Stimulated activated CD8-positive, alpha-beta memory T cell treated with anti-CD3 and anti-CD28 coated beads, Interleukin-7, amount 100 ng/mL, for 1 hour (primary cell): ENCODE data around the gene GID4.

Experiments used
- DNase-seq, 2 donors: peaks; one replicate each; pipeline ENCODE4 v3.0.0-alpha.2; 2020; ENCODE audit warnings: low read depth in 2 of 2

GID4 gene

DNA sequence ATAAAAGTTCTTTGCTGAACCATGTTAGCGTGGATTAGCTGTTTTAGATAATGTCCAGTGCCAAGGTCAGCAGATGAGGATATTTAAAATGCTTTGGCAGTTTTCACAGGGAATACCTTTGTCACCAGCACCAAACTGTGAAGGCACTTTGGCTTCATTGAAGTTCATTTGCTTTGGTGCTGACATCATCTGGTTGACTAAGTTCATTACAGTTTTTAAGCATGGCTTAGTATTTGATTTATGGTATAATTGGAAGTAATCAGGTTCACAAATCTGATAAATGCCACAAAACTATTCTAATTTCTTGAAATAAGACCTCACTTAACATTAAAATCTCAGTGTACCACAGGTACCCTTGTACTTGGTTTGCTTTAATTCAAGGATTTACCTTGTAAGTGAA, 4.3 kb downstream of the GID4 start:
- DNase-seq: no peak

DNA sequence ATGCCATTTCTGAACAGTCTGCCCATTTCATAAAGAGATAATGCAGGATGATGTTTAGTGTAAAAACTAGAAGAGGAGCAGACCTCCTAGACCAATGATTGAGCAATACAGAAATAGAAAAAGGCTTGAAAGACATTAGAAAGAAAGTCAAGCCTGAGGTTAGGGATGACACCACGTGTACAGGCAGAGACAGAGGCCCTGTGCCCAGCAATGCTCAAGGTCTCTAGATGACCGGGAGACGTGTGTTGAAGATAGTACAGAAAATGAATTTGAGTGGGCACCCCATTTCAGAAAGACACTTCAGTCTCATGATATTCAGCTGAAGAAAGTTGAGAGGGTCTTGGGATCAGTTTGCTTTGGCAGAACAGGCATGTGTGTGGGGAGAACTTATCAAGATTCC, 5.4 kb downstream of the GID4 start:
- DNase-seq: no peak

- no peak for DNase-seq
These were observed 6.6 kb downstream of the GID4 start for GRCh38 chr17:18045691-18046350.

GRCh38 chr17:18055597-18055996, 16.4 kb downstream of the GID4 start:
- DNase-seq: no peak

DNA sequence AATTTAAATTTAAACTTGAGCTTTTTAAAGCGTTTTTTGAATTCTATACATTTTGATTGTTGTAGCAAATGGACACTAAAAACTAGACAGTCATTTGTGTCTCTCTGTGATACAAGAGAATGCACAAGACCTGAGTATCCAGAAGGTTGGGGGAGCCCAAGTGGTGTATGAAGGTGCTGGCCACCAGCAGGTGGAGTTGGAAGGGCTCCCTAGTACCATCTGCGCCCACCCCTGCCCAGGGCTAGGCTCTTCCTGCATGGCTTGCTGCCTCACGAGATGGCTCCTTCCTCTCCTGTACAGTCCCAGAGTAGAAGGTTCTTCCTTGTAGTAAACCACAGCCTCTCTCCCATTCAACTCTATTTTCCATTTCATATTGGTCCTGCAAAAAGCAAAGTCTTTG, 17.0 kb downstream of the GID4 start:
- no peak for DNase-seq

DNA sequence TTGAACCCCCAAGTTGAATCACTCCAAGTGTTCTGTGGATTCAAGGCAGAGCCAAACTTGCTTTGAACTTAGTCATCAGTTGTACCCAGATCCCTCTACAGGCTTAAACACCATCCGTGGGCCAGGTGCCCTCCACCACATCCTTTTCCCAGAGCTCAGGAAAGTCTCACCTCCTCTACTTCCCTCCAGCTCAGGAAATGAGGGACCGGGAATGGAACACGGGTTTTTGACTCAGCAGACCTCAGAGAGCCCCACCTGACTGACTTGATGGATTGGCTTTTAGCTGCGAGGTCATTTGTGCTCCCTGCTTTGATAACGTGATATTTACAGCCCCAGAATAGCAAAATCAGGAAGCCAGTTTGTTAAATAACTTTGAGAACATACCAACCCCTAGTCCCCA, 20.1 kb downstream of the GID4 start:
- no peak for DNase-seq

DNA sequence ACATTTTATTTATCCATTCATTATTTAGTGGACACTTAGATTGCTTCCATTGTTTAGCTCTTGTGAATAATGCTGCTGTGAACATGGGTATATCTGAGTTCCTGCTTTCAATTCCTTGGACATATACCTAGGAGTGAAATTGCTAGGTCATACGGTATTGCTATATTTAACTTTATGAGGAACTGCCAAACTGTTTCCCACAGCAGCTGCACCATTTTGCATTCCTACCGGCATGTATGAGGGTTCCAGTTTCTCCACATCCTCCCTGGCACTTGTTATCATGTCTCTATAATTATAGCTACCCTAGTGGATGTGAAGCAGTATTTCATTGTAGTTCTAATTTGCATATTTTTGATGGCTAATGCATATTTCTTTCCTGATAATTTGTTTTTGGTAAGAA, 24.8 kb downstream of the GID4 start:
- no peak for DNase-seq

DNA sequence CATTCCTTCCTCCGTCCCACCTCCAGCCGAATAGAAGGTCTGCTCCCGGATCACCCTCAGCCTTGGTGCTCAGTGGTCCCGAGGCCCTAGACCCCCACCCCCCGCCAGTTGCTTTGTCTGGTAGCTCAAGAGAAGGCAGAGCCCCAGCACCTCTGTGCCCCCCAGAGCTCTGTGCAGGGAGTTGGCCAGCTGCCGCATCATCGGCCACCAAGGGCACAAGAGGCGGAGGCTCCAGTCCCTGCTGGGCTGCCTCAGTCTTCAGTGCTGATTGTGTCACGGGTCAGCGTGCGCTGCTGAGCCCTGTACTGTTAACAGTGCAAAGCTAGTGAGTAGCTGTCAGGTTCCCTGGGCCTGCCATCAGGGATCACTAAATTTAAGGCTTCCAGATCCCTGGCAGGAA, 26.3 kb downstream of the GID4 start:
- DNase-seq: no peak

GRCh38 chr17:18066866-18067265, 27.7 kb downstream of the GID4 start:
- no peak for DNase-seq

- DNase-seq: no peak
These were observed 29.9 kb downstream of the GID4 start for GRCh38 chr17:18069101-18069500.

DNA sequence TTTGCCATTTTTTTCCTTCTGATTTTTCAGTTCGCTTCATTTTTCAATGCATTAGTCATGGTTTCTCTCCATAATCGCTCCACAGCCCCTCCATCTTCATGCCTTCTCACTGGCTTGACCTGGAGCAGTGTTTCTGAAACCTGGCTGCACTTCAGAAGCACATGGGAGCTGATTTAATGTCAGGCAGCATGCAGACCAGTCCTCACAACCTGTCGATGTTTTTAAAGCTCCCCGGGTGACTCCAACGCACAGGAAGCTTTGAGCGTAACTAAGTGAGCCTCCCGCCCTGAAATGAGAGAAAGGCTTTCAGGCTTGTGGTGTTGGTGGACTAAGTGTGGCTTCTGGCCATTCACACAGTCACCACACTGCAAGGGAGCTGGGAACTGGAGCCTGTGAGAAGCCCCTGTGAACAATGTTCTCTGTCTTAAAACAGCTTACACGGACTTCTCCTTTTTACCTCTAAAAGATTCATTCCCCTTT, 31.7 kb downstream of the GID4 start:
- DNase-seq: no peak

DNA sequence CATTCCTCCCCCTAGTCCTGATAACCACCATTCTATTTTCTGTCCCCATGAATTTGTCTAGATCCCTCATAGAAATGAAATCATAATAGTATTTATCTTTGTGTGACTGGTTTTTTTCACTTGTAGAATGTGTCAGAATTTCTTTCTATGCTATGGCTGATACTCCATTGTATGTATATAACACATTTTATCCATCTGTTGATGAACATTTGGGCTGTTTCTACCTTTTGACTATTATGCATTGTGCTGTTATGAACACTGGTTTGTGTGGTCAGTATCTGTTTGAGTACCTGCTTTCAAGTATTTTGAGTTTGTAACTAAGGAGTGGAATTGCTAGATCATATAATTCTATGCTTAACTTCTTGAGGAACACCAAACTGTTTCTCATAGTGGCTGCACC, 32.5 kb downstream of the GID4 start:
- no peak for DNase-seq

DNA sequence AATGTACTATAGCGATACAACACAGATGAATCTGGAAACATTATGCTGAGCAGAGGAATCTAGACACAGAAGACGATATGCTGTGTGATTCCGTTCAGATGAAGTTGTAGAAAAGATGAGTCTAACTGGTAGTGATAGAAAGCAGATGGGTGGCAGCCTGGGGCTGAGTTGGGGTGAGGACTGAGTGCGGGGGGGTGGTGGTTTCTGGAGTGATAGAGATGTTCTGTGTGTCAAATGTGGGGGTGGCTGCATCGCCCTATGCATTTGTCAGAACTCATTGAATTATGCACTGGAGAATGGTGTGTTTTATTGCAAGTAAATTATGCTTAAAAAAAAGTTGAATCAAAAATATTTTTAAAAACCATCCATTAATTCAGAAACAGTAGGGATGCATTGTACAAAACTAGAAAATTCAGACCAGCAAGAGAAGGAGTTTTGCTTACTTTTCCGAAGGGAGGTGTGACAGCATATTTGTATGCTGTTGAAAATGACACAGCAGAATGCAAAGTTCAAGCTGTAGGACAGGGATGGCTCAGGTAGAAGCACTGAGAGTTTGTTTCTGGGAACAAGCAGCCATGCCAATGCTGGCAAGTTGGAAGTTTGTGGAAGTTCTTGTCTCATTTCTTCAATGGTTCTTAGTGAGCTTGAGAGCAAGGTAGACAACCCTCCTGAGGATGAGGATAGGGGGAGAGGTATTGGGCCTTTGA, 35.5 kb downstream of the GID4 start:
- no peak for DNase-seq

DNA sequence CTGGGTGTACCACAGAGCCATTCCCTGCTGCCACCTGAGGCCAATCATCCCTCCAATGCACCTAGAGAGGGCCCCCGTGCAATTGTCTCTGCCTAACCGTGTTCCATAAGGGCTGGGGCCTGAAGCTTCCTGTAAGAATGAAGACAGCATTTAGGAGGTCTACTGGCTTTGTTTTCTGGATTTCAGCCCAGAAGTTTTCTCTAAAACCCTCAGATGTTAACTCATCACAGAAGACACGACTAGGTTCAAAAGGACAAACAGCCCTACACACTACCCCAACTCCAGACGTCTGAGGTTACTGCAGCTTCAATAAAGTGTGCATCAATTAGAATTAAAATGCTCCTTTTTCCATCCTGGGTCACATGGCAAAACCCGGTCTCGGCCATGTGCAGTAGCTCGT, 37.7 kb downstream of the GID4 start:
- no peak for DNase-seq

DNA sequence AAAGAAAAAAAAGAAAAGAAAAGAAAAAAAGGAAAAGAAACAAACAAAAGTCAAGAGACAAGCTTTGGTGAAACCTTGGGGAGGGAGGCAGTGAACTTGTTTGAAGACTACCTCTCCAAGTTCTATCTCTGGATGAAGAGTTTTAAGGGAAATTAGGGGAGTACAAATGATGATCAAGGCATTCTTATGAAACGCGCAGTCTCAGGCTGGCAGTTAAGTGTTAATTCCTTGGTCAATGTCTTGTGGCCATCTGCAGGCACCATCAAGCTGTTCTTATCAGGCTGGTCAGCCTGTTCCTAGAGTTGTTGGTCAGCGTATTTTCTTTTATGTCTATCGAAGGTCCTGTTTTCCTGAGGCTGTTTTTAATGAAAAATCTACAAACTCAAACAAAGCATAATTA, 40.3 kb downstream of the GID4 start:
- no peak for DNase-seq

- DNase-seq: no peak
These were observed 45.0 kb downstream of the GID4 start for GRCh38 chr17:18084256-18084655.

GRCh38 chr17:18087610-18088491, 48.6 kb downstream of the GID4 start, which contains the start of gene DRG2:
DRG2 (plus strand) TSS chr17:18087948; CDS start chr17:18088024, 76 bp downstream.
- DNase-seq: peak; percentile 76 to 83

GRCh38 chr17:18089613-18090012, 50.4 kb downstream of the GID4 start:
- DNase-seq: no peak

GRCh38 chr17:18093616-18094408, 54.6 kb downstream of the GID4 start:
- DNase-seq: no peak

GRCh38 chr17:18094409-18094807, 55.2 kb downstream of the GID4 start:
- DNase-seq: no peak

DNA sequence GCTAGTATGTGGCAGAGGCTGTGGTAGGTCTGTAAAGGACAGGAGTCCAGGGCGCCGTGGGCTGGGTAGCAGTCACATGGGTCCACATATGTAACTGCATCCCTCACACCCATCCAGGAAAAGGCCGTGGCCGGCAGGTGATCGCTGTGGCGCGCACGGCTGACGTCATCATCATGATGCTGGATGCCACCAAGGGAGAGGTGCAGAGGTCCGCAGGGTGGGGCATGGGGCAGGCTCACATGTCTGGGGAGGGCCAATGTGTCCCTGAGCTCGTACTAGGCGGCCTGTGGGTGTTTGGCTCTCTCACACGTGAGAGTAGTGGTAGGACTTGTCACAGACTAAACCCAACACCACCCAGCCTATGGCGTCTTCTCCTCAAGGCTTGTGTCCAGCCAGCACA, 60.3 kb downstream of the GID4 start:
- DNase-seq: no peak

DNA sequence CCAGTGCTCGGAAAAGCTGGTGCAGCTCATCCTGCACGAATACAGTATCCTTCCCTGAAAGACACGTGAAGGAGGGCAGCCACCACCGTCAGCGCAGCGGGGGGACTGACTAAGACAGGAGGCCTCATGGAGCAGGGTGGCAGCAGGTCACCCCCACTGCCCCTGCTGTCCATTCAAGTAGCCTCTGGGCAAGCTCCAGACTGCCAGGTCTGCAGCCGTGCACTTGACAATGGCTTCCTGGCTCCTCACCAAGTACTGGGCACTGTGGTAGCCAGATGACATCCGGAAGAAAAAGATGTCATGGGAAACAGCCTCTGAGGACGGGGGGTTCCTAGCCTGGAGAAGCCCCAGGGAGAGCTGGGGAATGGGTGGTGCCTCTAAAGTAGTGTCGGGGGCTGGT, 61.4 kb downstream of the GID4 start:
- no peak for DNase-seq
